Head of caudate nucleus (tissue), 42 donors: Measurements from ENCODE around the gene BAZ2B.

Experiments
- DNase-seq, 42 donors: peaks; one replicate each; pipeline versions ENCODE4 v3.0.0 to v3.0.0-alpha.2; 2020 to 2021; ENCODE audit warnings: mixed read lengths in 7 of 42
- intact Hi-C: fragments of 100-400 bp; cut with DNase I; formaldehyde crosslinking; loops from one replicate; pipeline ENCODE4 v1.15.0; 2022

Gene BAZ2B

GRCh38 chr2:159297042-159297707 is 319.2 kb downstream of the BAZ2B start:
- no peak for DNase-seq
- intact Hi-C loops = no loop called here

GRCh38 chr2:159292157-159292556 is 324.2 kb downstream of the BAZ2B start:
- DNase-seq = no peak
- intact Hi-C loops = no loop called here

GRCh38 chr2:159290289-159290907 is 325.9 kb downstream of the BAZ2B start:
- DNase-seq = peak in 6 of 42 donors; percentile 11 to 54 (median 15)
- intact Hi-C loops = no loop called here

- no peak for DNase-seq
- intact Hi-C loops = loop anchor here (10.0 kb wide), 1 partner anchor 427 kb away; the partner anchor contains the start of gene MARCHF7
Observed at GRCh38 chr2:159287733-159288132, 328.6 kb downstream of the BAZ2B start.

DNA sequence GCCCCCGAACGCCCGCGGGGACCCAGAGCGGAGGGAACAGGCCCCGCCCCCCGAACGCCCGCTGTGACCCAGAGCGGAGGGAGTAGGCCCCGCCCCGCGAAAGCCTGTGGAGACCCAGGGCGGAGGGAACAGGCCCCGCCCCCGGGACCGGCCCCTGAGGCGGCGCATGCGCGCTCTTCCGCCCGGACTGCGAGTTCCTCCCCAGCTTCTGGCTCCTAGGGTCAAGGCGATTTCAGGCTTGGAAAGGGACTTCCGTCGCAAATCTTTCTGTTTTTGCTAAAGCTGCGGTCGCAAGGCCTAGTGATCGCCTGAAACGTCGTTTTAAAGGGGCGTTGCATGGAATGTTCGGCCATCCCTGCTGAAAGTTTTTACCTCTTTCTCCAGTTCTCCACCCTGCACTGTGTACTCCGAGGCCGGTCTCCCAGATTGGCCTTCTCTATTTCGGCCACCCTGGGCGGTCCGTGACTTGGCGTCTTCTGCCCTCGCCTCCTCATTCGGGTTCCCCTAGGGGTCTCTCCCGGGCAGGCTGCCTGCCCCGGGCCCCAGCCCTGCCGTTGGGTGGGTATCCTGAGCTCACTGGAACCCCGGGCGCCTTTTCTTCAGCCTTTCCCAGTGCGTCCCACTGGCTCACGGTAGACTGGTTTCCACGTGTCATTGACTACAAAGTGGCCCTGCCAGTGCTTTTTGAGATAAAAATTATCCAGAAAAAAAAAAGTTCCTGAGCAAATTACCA is 329.5 kb downstream of the BAZ2B start:
- DNase-seq = peak; percentile 95 to 100 (median 99)
- intact Hi-C loops = loop anchor here (10.0 kb wide), 1 partner anchor 428 kb away; the partner anchor contains the start of gene MARCHF7

DNA sequence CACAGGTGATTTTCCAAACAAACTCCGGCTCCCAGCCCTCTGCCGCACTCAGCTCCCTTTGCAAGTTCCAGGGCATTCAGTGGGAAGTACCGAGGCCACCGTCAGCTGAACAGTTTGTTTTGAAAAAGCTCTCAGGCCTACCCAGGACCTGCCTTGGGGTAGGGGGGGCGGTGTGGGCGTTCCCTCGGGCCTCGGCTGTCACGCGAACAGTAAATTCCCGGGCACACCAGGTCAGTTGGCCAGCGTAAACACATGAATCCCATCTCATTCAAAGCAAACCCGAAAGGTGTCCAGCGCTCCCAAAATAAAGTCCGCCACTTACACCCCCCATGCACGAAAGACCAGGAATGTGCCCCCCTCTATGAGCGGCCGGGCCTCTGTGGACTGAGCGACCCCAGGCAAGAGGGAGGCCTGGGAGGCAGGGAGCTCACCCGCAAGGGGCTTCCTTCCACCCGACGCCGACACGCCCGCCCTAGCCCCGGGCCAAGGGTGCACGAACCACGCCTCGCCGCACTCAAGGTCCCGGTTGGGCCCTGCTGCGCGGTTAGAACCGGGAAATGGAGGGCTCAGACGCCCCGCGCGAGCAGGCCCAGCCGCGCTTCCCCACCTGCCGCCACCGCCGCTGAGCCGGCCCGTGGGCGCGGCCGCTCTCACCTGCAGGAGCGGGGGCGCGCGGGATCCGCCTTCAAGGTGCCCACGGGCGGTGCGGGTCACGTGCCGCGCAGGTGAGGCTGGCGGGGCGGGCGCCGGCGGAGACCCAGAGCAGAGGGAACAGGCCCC is 330.2 kb downstream of the BAZ2B start, which contains the start of gene WDSUB1:
Gene WDSUB1, minus strand, starts transcription at position 775 of the 780 bp plus-strand sequence. CDS start 3,634 bp downstream, outside the sequence.
- DNase-seq = peak; percentile 26 to 78 (median 55)

DNA sequence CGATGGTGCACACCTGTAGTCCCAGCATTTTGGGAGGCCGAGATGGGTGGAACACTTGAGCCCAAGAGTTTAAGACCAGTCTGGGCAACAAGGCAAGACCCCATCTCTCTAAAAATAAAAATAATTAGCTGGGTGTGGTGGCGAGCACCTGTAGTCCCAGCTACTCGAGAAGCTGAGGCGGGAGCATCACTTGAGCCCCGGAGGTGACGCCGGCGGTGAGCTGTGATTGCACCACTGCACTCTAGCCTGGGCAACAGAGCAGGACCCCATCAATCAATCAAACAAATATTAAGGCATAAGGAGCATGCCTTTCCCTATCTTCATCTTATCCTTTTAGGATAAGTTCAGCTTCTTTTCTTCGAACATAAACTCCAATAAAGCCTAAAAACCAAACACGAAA is 330.9 kb downstream of the BAZ2B start:
- intact Hi-C loops = loop anchor here (10.0 kb wide), 1 partner anchor 429 kb away; the partner anchor contains the start of gene MARCHF7
- no peak for DNase-seq

More for the DNA sequence above, 330.2 kb downstream of the BAZ2B start, which contains the start of gene WDSUB1:
- intact Hi-C loops = loop anchor here (10.0 kb wide), 1 partner anchor 429 kb away; the partner anchor contains the start of gene MARCHF7

DNA sequence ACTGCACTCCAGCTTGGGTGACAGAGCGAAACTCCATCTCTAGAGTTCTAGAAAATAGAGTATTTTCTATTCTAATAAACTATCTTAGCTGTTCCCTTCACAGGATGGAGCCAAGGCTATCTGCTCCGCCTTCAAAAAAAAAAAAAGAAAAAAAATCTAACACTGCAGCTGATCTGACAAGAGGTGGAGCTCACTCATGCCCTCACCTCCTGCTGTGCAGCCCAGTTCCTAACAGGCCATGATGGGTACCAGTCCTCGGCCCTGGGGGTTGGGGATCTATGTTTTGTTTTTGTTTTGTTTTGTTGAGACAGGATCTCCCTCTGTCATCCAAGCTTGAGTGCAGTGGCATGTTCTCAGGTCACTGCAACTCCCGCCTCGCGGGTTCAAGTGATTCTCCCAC is 332.8 kb downstream of the BAZ2B start:
- no peak for DNase-seq
- intact Hi-C loops = loop anchor here (10.0 kb wide), 1 partner anchor 431 kb away; the partner anchor contains the start of gene MARCHF7

GRCh38 chr2:159281002-159281401 is 335.3 kb downstream of the BAZ2B start:
- intact Hi-C loops = loop anchor here (10.0 kb wide), 1 partner anchor 434 kb away; the partner anchor contains the start of gene MARCHF7
- no peak for DNase-seq

GRCh38 chr2:159279700-159280099 is 336.6 kb downstream of the BAZ2B start:
- DNase-seq = no peak
- intact Hi-C loops = loop anchor here (10.0 kb wide), 1 partner anchor 435 kb away; the partner anchor contains the start of gene MARCHF7

- intact Hi-C loops = no loop called here
Observed at GRCh38 chr2:159275111-159275510, 341.2 kb downstream of the BAZ2B start.

DNA sequence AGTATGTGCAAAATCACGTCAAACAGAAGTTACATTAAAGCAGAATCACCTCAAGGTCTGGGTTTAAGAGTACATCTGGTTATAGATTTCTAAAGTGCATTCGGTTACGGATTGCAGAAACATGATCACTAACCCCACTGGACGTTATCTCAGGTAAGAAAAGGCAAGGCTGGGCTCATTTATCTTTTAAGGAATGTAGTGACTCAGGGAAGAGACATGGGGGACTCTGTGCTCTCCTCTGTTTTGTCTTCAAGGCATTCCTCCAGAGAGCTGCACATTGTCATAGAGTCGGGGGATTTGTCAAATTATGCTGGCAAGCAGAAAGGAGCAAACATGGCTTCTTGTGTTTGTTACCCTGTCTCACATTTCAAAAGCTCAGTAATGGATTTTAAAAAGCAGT is 344.2 kb downstream of the BAZ2B start:
- no peak for DNase-seq
- intact Hi-C loops = no loop called here

More at GRCh38 chr2:159275111-159275510, 341.2 kb downstream of the BAZ2B start:
- DNase-seq = no peak

- intact Hi-C loops = no loop called here
- no peak for DNase-seq
Observed at GRCh38 chr2:159270744-159271379, 345.5 kb downstream of the BAZ2B start.
